Measurements from ENCODE around the gene CNKSR3.

Gene CNKSR3

GRCh38 chr6:154521412-154521811 lies 10.9 kb upstream of the CNKSR3 start:
- TF ChIP-seq CTCF (IDR thresholded peaks at IDR 0.05; ENCODE audit: low read depth, low read length) (no peak), EZH2phosphoT487 (IDR thresholded peaks at IDR 0.05; ENCODE audit: low read depth) (no peak)
- Histone ChIP-seq H3K9me3 (ENCODE audit: insufficient read depth, low read length) (no peaks in the 10 kb centered on the region), H3K4me2 (ENCODE audit: low read length) (no peak overlapping the region), H3K27ac (ENCODE audit: low read length) (no peak overlapping the region), H3K79me2 (ENCODE audit: low read length) (no peaks in the 10 kb centered on the region), H3K36me3 (replicated peaks; ENCODE audit: low read depth, low read length) (no peaks in the 10 kb centered on the region), H4K20me1 (ENCODE audit: insufficient read depth, low read length) (no peaks in the 10 kb centered on the region), H3K4me3 (ENCODE audit: low read length) (no peak overlapping the region), H3K9ac (ENCODE audit: low read length) (no peak overlapping the region), H3K27me3 (ENCODE audit: low read depth, low read length) (0 out of 2 replicates have a peak, but pooled peaks cover 2% of the 10 kb centered on the region), H3K4me1 (ENCODE audit: low read length) (no peaks in the 10 kb centered on the region), H2AFZ (ENCODE audit: low read depth, low read length) (no peak overlapping the region)

GRCh38 chr6:154520280-154520679 lies 9.8 kb upstream of the CNKSR3 start:
- H3K27me3 ChIP-seq (ENCODE audit: low read depth, low read length), result 0 out of 2 replicates have a peak, but pooled peaks cover 2% of the 10 kb centered on the region
- H3K4me1 ChIP-seq (ENCODE audit: low read length), result no peaks in the 10 kb centered on the region
- no peak overlapping the region for H3K27ac ChIP-seq (ENCODE audit: low read length)
- no peaks in the 10 kb centered on the region for H3K36me3 ChIP-seq (replicated peaks; ENCODE audit: low read depth, low read length)
- TF ChIP-seq EZH2phosphoT487 (IDR thresholded peaks at IDR 0.05; ENCODE audit: low read depth), result no peak
- no peak for TF ChIP-seq CTCF (IDR thresholded peaks at IDR 0.05; ENCODE audit: low read depth, low read length)
- no peak overlapping the region for H2AFZ ChIP-seq (ENCODE audit: low read depth, low read length)
- no peak overlapping the region for H3K4me3 ChIP-seq (ENCODE audit: low read length)
- no peaks in the 10 kb centered on the region for H3K9me3 ChIP-seq (ENCODE audit: insufficient read depth, low read length)
- no peak overlapping the region for H3K9ac ChIP-seq (ENCODE audit: low read length)
- H3K79me2 ChIP-seq (ENCODE audit: low read length), result no peaks in the 10 kb centered on the region
- H4K20me1 ChIP-seq (ENCODE audit: insufficient read depth, low read length), result no peaks in the 10 kb centered on the region
- H3K4me2 ChIP-seq (ENCODE audit: low read length), result no peak overlapping the region

- H3K9ac ChIP-seq (ENCODE audit: low read length), result no peak overlapping the region
- 0 out of 2 replicates have a peak, but pooled peaks cover 2% of the 10 kb centered on the region for H3K27me3 ChIP-seq (ENCODE audit: low read depth, low read length)
- H3K9me3 ChIP-seq (ENCODE audit: insufficient read depth, low read length), result no peaks in the 10 kb centered on the region
- H3K36me3 ChIP-seq (replicated peaks; ENCODE audit: low read depth, low read length), result no peaks in the 10 kb centered on the region
- H4K20me1 ChIP-seq (ENCODE audit: insufficient read depth, low read length), result no peaks in the 10 kb centered on the region
- H3K4me2 ChIP-seq (ENCODE audit: low read length), result no peak overlapping the region
- no peaks in the 10 kb centered on the region for H3K4me1 ChIP-seq (ENCODE audit: low read length)
- no peak overlapping the region for H3K27ac ChIP-seq (ENCODE audit: low read length)
- no peak overlapping the region for H2AFZ ChIP-seq (ENCODE audit: low read depth, low read length)
- TF ChIP-seq CTCF (IDR thresholded peaks at IDR 0.05; ENCODE audit: low read depth, low read length) (no peak), EZH2phosphoT487 (IDR thresholded peaks at IDR 0.05; ENCODE audit: low read depth) (no peak)
- H3K79me2 ChIP-seq (ENCODE audit: low read length), result no peaks in the 10 kb centered on the region
- no peak overlapping the region for H3K4me3 ChIP-seq (ENCODE audit: low read length)
Measured at GRCh38 chr6:154518396-154518795, 7.9 kb upstream of the CNKSR3 start.

GRCh38 chr6:154516276-154516675 lies 5.8 kb upstream of the CNKSR3 start:
- TF ChIP-seq EZH2phosphoT487 (IDR thresholded peaks at IDR 0.05; ENCODE audit: low read depth) (no peak), CTCF (IDR thresholded peaks at IDR 0.05; ENCODE audit: low read depth, low read length) (no peak)
- H3K4me1 ChIP-seq (ENCODE audit: low read length), result no peaks in the 10 kb centered on the region
- H4K20me1 ChIP-seq (ENCODE audit: insufficient read depth, low read length), result no peaks in the 10 kb centered on the region
- no peaks in the 10 kb centered on the region for H3K9me3 ChIP-seq (ENCODE audit: insufficient read depth, low read length)
- H3K36me3 ChIP-seq (replicated peaks; ENCODE audit: low read depth, low read length), result no peaks in the 10 kb centered on the region
- H3K79me2 ChIP-seq (ENCODE audit: low read length), result no peaks in the 10 kb centered on the region
- no peak overlapping the region for H3K4me2 ChIP-seq (ENCODE audit: low read length)
- H3K27me3 ChIP-seq (ENCODE audit: low read depth, low read length), result 0 out of 2 replicates have a peak, but pooled peaks cover 2% of the 10 kb centered on the region
- H2AFZ ChIP-seq (ENCODE audit: low read depth, low read length), result no peak overlapping the region
- H3K27ac ChIP-seq (ENCODE audit: low read length), result no peak overlapping the region
- H3K9ac ChIP-seq (ENCODE audit: low read length), result no peak overlapping the region
- H3K4me3 ChIP-seq (ENCODE audit: low read length), result no peak overlapping the region

Measured in OCI-LY3 (cell line).